SK-N-SH (cell line): ENCODE results near the gene RELN. TPM values are rescaled to one million over a fixed set of nuclear protein-coding genes. Genes with fewer than 3 reads are reported as not detected.

ENCODE experiments used
- CTCF ChIA-PET: fragments of 300-600, 350-600 bp; formaldehyde crosslinking; extraction: SDS; loops from one replicate; lab custom pipeline; 2021; lab: Yijun Ruan, JAX
- POLR2A ChIA-PET: fragments of 350-600 bp; sonication (Branson Sonifier 250); formaldehyde crosslinking; extraction: SDS; loops from one replicate; lab custom pipeline; 2020; ENCODE audit warnings: antibody characterized with exemption, inconsistent platforms; lab: Yijun Ruan, JAX
- DNase-seq: peaks from one replicate; pipeline ENCODE4 v3.0.0; 2012
- H2AFZ ChIP-seq: fragments of 200-600 bp; sonication (generic); 2 replicates; pipeline ENCODE4 v1.8.1; 2016; ENCODE audit warnings: antibody characterized with exemption, mild to moderate bottlenecking, low read depth
- H3F3A ChIP-seq: fragments of 200-600 bp; sonication (generic); replicated peaks from 2 replicates; pipeline ENCODE3; 2016; ENCODE audit warnings: antibody characterized with exemption, mild to moderate bottlenecking; ENCODE audit not compliant: insufficient read depth
- H3K27ac ChIP-seq, 2 experiments: fragments of 200-500 bp in 1 of 2; fragments of 200-600 bp in 1 of 2; sonication (Bioruptor generic) in 1 of 2; sonication (generic), shearing (Covaris generic) in 1 of 2; 2 replicates each; pipeline versions ENCODE4 v1.5.1 to v1.6.1; 2014 to 2016; ENCODE audit warnings: low read depth in 2 of 2, inconsistent platforms in 1 of 2, low read length in 1 of 2, mild to moderate bottlenecking in 1 of 2, mixed read lengths in 1 of 2
- H3K27me3 ChIP-seq: fragments of 200-600 bp; sonication (generic), shearing (Covaris generic); 2 replicates; pipeline ENCODE4 v1.6.1; 2016; ENCODE audit warnings: mixed run types; ENCODE audit not compliant: insufficient read depth
- H3K36me3 ChIP-seq, 2 experiments: fragments of 200-500 bp in 1 of 2; fragments of 200-600 bp in 1 of 2; sonication (Bioruptor generic) in 1 of 2; sonication (generic) in 1 of 2; replicated peaks in 1 of 2; 2 replicates each; pipeline versions ENCODE3 to v1.5.1; 2014 to 2016; ENCODE audit warnings: low read length in 1 of 2, mild to moderate bottlenecking in 1 of 2; ENCODE audit not compliant: insufficient read depth in 2 of 2, control insufficient read depth in 1 of 2
- H3K4me1 ChIP-seq, 2 experiments: fragments of 200-500 bp in 1 of 2; fragments of 200-600 bp in 1 of 2; sonication (Bioruptor generic) in 1 of 2; sonication (generic), shearing (Covaris generic) in 1 of 2; 2 replicates each; pipeline versions ENCODE4 v1.5.1 to v1.6.1; 2014 to 2016; ENCODE audit warnings: low read depth in 1 of 2, low read length in 1 of 2, mixed run types in 1 of 2; ENCODE audit not compliant: insufficient read depth in 2 of 2, control insufficient read depth in 1 of 2
- H3K4me2 ChIP-seq: fragments of 200-600 bp; sonication (generic), shearing (Covaris generic); 2 replicates; pipeline ENCODE4 v1.6.1; 2017; ENCODE audit warnings: mixed run types
- H3K4me3 ChIP-seq, 2 experiments: fragments of 200-500 bp in 1 of 2; fragments of 200-600 bp in 1 of 2; sonication (Bioruptor generic) in 1 of 2; sonication (generic), shearing (Covaris generic) in 1 of 2; 2 replicates each; pipeline versions ENCODE4 v1.5.1 to v1.8.1; 2014 to 2016; ENCODE audit warnings: low read depth in 2 of 2, inconsistent platforms in 1 of 2, low read length in 1 of 2, mild to moderate bottlenecking in 1 of 2, mixed read lengths in 1 of 2, moderate library complexity in 1 of 2
- H3K79me2 ChIP-seq: fragments of 200-600 bp; sonication (generic); 2 replicates; pipeline ENCODE4 v1.8.1; 2017; ENCODE audit warnings: mild to moderate bottlenecking; ENCODE audit not compliant: insufficient read depth
- H3K9ac ChIP-seq: fragments of 200-600 bp; sonication (generic); 2 replicates; pipeline ENCODE4 v1.6.1; 2017; ENCODE audit warnings: mixed run types
- H3K9me2 ChIP-seq: fragments of 200-600 bp; sonication (generic); 2 replicates; pipeline ENCODE4 v1.6.1; 2017; ENCODE audit warnings: mixed run types
- H3K9me3 ChIP-seq: fragments of 200-600 bp; sonication (generic); 2 replicates; pipeline ENCODE4 v1.6.1; 2017; ENCODE audit warnings: mixed run types, mild to moderate bottlenecking, moderate library complexity
- H4K20me1 ChIP-seq: fragments of 200-600 bp; sonication (generic); 2 replicates; pipeline ENCODE4 v1.6.1; 2017; ENCODE audit warnings: mild to moderate bottlenecking, mixed run types; ENCODE audit not compliant: insufficient read depth
- ELF1 ChIP-seq: IDR thresholded peaks from 2 replicates; pipeline ENCODE4 v1.4.0; 2012
- EP300 ChIP-seq, 2 experiments: IDR thresholded peaks; 2 replicates each; pipeline versions ENCODE4 v1.4.0 to v1.6.1; 2012; ENCODE audit warnings: borderline replicate concordance in 1 of 2, low read depth in 1 of 2, low read length in 1 of 2
- MEF2A ChIP-seq: IDR thresholded peaks from 2 replicates; pipeline ENCODE4 v1.4.0; 2012; ENCODE audit warnings: low read depth, borderline replicate concordance
- MXI1 ChIP-seq: IDR thresholded peaks from 2 replicates; pipeline ENCODE4 v1.6.1; 2012; ENCODE audit warnings: mild to moderate bottlenecking, low read depth, low read length, improper control_type of control experiment
- RXRA ChIP-seq: IDR thresholded peaks from 2 replicates; pipeline ENCODE4 v1.4.0; 2012; ENCODE audit warnings: low read depth, mild to moderate bottlenecking, borderline replicate concordance
- TCF12 ChIP-seq: IDR thresholded peaks from 2 replicates; pipeline ENCODE4 v1.4.0; 2012
- USF2 ChIP-seq: fragments of 150-350 bp; IDR thresholded peaks from 2 replicates; pipeline ENCODE4 v1.6.1; 2017; ENCODE audit warnings: antibody characterized with exemption, low read length, low read depth, borderline replicate concordance
- YY1 ChIP-seq: IDR thresholded peaks from 2 replicates; pipeline ENCODE4 v1.4.0; 2012; ENCODE audit warnings: low read depth, mild to moderate bottlenecking
- WGBS: methylation state at CpG from one replicate; pipeline ENCODE4 v1.1.6; 2017; ENCODE audit warnings: low lambda C conversion rate; 5-methylcytosine and 5-hydroxymethylcytosine counted together
- polyA plus RNA-seq, 3 experiments: library from polyadenylated mRNA; depleted of rRNA; stranded (reverse); fragments of >200 nt; gene quantifications; 2 replicates each; pipeline ENCODE4 v1.2.3, GENCODE V29; 2012

RELN gene
- polyA plus RNA-seq, 1 of the 3 experiments (the other 2 are of a cell fraction), result 0.02 TPM

- TF ChIP-seq MEF2A (no peak), ELF1 (no peak)
- TF ChIP-seq, all 33 proteins: peak for 0
Measured at GRCh38 chr7:103474956-103475355, 514.5 kb downstream of the RELN start (continued).

- Histone ChIP-seq H3K27ac (no peak overlapping the region), H3F3A (no peaks in the 10 kb centered on the region), H3K9ac (no peak overlapping the region), H4K20me1 (no peaks in the 10 kb centered on the region), H3K4me2 (no peak overlapping the region), H3K79me2 (no peaks in the 10 kb centered on the region), H3K27me3 (peaks cover 11% of the 10 kb centered on the region; the same call in 1 of the 2 replicates), H2AFZ (no peak overlapping the region), H3K9me2 (no peaks in the 10 kb centered on the region), H3K4me3 (no peak overlapping the region), H3K9me3 (no peaks in the 10 kb centered on the region), H3K36me3 (no peaks in the 10 kb centered on the region), H3K4me1 (peaks cover 0 to 2% of the 10 kb centered on the region in 2 experiments; a peak in 1 of 4 replicates)
- WGBS, result 37% methylated on average over 4 of the region's 4 CpGs
- CTCF ChIA-PET, result interaction anchor here (0.6 to 9.9 kb wide), 5 partner anchors 11 to 517 kb away, joined by 3 to 56 read pairs (median 4); partner anchors contain the start of gene SLC26A5
- POLR2A ChIA-PET, result no interaction called here
- TF ChIP-seq EP300 (IDR thresholded peaks at IDR 0.05; ENCODE audit: borderline replicate concordance in 1 of 2, low read depth in 1 of 2, low read length in 1 of 2), result peak in 1 of 2 experiments; percentile 32; a peak in 2 of 4 replicates
- TF ChIP-seq TCF12, result no peak
- no peak for TF ChIP-seq RXRA
- no peak for DNase-seq
Measured at GRCh38 chr7:103469095-103469948, 520.1 kb downstream of the RELN start.

- no peak for TF ChIP-seq MXI1
- TF ChIP-seq YY1, result no peak
- no peak for TF ChIP-seq USF2
- H3K4me3 ChIP-seq, result no peak overlapping the region
- H2AFZ ChIP-seq, result no peak overlapping the region
- CTCF ChIA-PET, result interaction anchor here (1.5 to 9.9 kb wide), 3 partner anchors 20 to 57 kb away, joined by 4 to 56 read pairs (median 5); partner anchors contain the start of gene SLC26A5
- H3K27ac ChIP-seq, result no peak overlapping the region
- H3K4me2 ChIP-seq, result no peak overlapping the region
- H3K4me1 ChIP-seq, result peaks cover 0 to 2% of the 10 kb centered on the region in 2 experiments; a peak in 1 of 4 replicates
- no peaks in the 10 kb centered on the region for H4K20me1 ChIP-seq
- H3K9me2 ChIP-seq, result no peaks in the 10 kb centered on the region
- POLR2A ChIA-PET, result no interaction called here
- H3K36me3 ChIP-seq, result no peaks in the 10 kb centered on the region
- no peaks in the 10 kb centered on the region for H3K79me2 ChIP-seq
- no peak for DNase-seq
- H3K27me3 ChIP-seq, result peaks cover 11% of the 10 kb centered on the region; the same call in 1 of the 2 replicates
- H3K9me3 ChIP-seq, result no peaks in the 10 kb centered on the region
- 31% methylated on average over 3 of the region's 3 CpGs for WGBS
- no peak overlapping the region for H3K9ac ChIP-seq
- H3F3A ChIP-seq, result no peaks in the 10 kb centered on the region
Measured at GRCh38 chr7:103466814-103467213, 522.6 kb downstream of the RELN start.
